ENCODE results near the gene NXPE3.

NXPE3 gene

DNA sequence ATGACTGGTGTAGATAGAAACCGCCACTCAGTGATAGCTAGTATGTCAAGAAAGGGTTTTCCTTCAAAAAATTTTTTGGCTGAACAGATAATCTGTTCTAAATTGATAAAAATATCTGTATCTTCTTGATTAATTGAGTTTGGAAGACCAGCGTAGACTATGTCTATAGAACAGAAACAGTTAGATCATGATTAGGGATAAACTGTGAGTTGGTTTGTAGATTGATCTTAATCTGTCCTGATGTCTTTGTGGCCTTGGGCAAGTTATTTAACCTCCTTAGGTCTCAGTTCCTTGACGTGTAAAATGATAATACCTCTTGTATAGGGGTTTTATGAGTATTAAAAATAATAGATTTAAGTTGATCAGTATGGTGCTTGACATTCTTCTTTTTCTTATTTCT lies 75.0 kb downstream of the NXPE3 start:
- Histone ChIP-seq H3K9me2 (ENCODE audit: low read depth, low read length) (no peaks in the 10 kb centered on the region), H3K4me2 (ENCODE audit: low read length) (no peak overlapping the region), H3K27me3 (ENCODE audit: insufficient read depth, low read length) (no peaks in the 10 kb centered on the region), H3F3A (ENCODE audit: insufficient read depth, low read length) (no peaks in the 10 kb centered on the region), H3K4me3 (ENCODE audit: low read depth, low read length, poor library complexity, severe bottlenecking) (no peak overlapping the region), H3K9ac (ENCODE audit: low read length) (no peak overlapping the region), H3K4me1 (ENCODE audit: insufficient read depth, low read length, severe bottlenecking) (peaks cover 18% of the 10 kb centered on the region), H3K27ac (ENCODE audit: low read depth, low read length, poor library complexity, severe bottlenecking) (no peak overlapping the region), H3K36me3 (ENCODE audit: insufficient read depth, low read length) (peaks cover 80% of the 10 kb centered on the region), H2AFZ (ENCODE audit: low read length) (no peak overlapping the region), H3K9me3 (ENCODE audit: low read length) (no peaks in the 10 kb centered on the region), H4K20me1 (ENCODE audit: insufficient read depth, low read length) (no peaks in the 10 kb centered on the region), H3K79me2 (ENCODE audit: insufficient read depth, low read length) (peaks cover 19% of the 10 kb centered on the region)
- no peak for TF ChIP-seq CTCF (IDR thresholded peaks at IDR 0.05; ENCODE audit: low read length)
- no peak for TF ChIP-seq EZH2 (IDR thresholded peaks at IDR 0.05; ENCODE audit: borderline replicate concordance, low read length)

GRCh38 chr3:101854608-101855304 lies 75.7 kb downstream of the NXPE3 start:
- Histone ChIP-seq H3K27ac (ENCODE audit: low read depth, low read length, poor library complexity, severe bottlenecking) (no peak overlapping the region), H3K4me3 (ENCODE audit: low read depth, low read length, poor library complexity, severe bottlenecking) (no peak overlapping the region), H3K36me3 (ENCODE audit: insufficient read depth, low read length) (peaks cover 88% of the 10 kb centered on the region), H4K20me1 (ENCODE audit: insufficient read depth, low read length) (no peaks in the 10 kb centered on the region), H2AFZ (ENCODE audit: low read length) (no peak overlapping the region), H3K4me2 (ENCODE audit: low read length) (no peak overlapping the region), H3K79me2 (ENCODE audit: insufficient read depth, low read length) (peaks cover 19% of the 10 kb centered on the region), H3F3A (ENCODE audit: insufficient read depth, low read length) (no peaks in the 10 kb centered on the region), H3K9me3 (ENCODE audit: low read length) (no peaks in the 10 kb centered on the region), H3K27me3 (ENCODE audit: insufficient read depth, low read length) (no peaks in the 10 kb centered on the region), H3K9ac (ENCODE audit: low read length) (no peak overlapping the region), H3K9me2 (ENCODE audit: low read depth, low read length) (no peaks in the 10 kb centered on the region), H3K4me1 (ENCODE audit: insufficient read depth, low read length, severe bottlenecking) (peaks cover 18% of the 10 kb centered on the region)
- no peak for TF ChIP-seq EZH2 (IDR thresholded peaks at IDR 0.05; ENCODE audit: borderline replicate concordance, low read length)
- no peak for TF ChIP-seq CTCF (IDR thresholded peaks at IDR 0.05; ENCODE audit: low read length)

DNA sequence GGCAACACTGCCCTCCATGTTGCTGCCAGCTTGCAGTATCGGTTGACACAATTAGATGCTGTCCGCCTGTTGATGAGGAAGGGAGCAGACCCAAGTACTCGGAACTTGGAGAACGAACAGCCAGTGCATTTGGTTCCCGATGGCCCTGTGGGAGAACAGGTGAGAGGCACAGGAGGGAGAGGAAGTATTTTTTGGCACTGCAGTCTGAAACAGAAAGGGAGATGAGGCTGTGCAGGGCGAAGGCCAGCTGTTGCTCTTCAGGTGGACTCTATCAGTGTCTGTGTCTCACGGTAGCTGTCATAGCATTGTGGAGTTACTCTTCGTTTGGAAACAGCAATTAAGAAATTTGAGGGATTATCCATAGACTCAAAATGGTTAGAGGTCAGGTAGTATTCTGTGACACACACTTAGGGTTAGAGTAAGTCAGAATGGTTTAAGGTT lies 78.3 kb downstream of the NXPE3 start:
- H2AFZ ChIP-seq (ENCODE audit: low read length) = no peak overlapping the region
- TF ChIP-seq EZH2 (IDR thresholded peaks at IDR 0.05; ENCODE audit: borderline replicate concordance, low read length) (no peak), CTCF (IDR thresholded peaks at IDR 0.05; ENCODE audit: low read length) (no peak)
- H3F3A ChIP-seq (ENCODE audit: insufficient read depth, low read length) = peaks cover 5% of the 10 kb centered on the region
- H3K36me3 ChIP-seq (ENCODE audit: insufficient read depth, low read length) = peaks cover 88% of the 10 kb centered on the region
- no peaks in the 10 kb centered on the region for H3K79me2 ChIP-seq (ENCODE audit: insufficient read depth, low read length)
- no peaks in the 10 kb centered on the region for H4K20me1 ChIP-seq (ENCODE audit: insufficient read depth, low read length)
- peaks cover under 1% of the 10 kb centered on the region for H3K4me1 ChIP-seq (ENCODE audit: insufficient read depth, low read length, severe bottlenecking)
- H3K9me3 ChIP-seq (ENCODE audit: low read length) = no peaks in the 10 kb centered on the region
- H3K9ac ChIP-seq (ENCODE audit: low read length) = no peak overlapping the region
- H3K4me2 ChIP-seq (ENCODE audit: low read length) = no peak overlapping the region
- no peaks in the 10 kb centered on the region for H3K9me2 ChIP-seq (ENCODE audit: low read depth, low read length)
- no peaks in the 10 kb centered on the region for H3K27me3 ChIP-seq (ENCODE audit: insufficient read depth, low read length)
- no peak overlapping the region for H3K27ac ChIP-seq (ENCODE audit: low read depth, low read length, poor library complexity, severe bottlenecking)
- H3K4me3 ChIP-seq (ENCODE audit: low read depth, low read length, poor library complexity, severe bottlenecking) = no peak overlapping the region

All from OCI-LY1 (cell line).